Breast epithelium (tissue), 4 donors: ENCODE measurements around the gene FAM161B. TPM values are rescaled to one million over a fixed set of nuclear protein-coding genes. Genes with fewer than 3 reads are reported as not detected.
A peak's percentile ranks its signal among the peaks of the same experiment; 100 is the strongest.

ENCODE experiments used
- DNase-seq, 2 donors: peaks; one replicate each; pipeline ENCODE4 v3.0.0-alpha.2; 2019; ENCODE audit warnings: low spot score in 2 of 2
- H3K27ac ChIP-seq, 2 donors: fragments of 200-600 bp; sonication (generic) in 1 of 2; one replicate each; pipeline ENCODE4 v1.5.1; 2016 to 2019; ENCODE audit warnings: mild to moderate bottlenecking in 1 of 2
- H3K27me3 ChIP-seq, 2 donors: fragments of 200-600 bp; sonication (generic) in 1 of 2; one replicate each; pipeline versions ENCODE4 v1.5.1 to v1.6.0; 2017 to 2019; ENCODE audit warnings: control low read depth in 1 of 2, mild to moderate bottlenecking in 1 of 2
- H3K36me3 ChIP-seq: fragments of 200-600 bp; one replicate; pipeline ENCODE4 v1.5.1; 2019
- H3K4me1 ChIP-seq, 2 donors: fragments of 200-600 bp; sonication (generic); one replicate each; pipeline ENCODE4 v1.5.1; 2016 to 2019; ENCODE audit warnings: control low read depth in 1 of 2
- H3K4me3 ChIP-seq, 3 donors: fragments of 200-600 bp; sonication (generic); 1 replicate in 2 of 3; 2 replicates in 1 of 3; pipeline ENCODE4 v1.5.1; 2016 to 2019; ENCODE audit warnings: mild to moderate bottlenecking in 3 of 3, moderate library complexity in 2 of 3
- H3K9me3 ChIP-seq, 2 donors: fragments of 200-600 bp; sonication (generic) in 1 of 2; one replicate each; pipeline ENCODE4 v1.5.1; 2016 to 2019; ENCODE audit warnings: control low read depth in 1 of 2
- POLR2A ChIP-seq: fragments of 450-650 bp; IDR thresholded peaks from one replicate; pipeline ENCODE4 v1.6.1; 2016; ENCODE audit warnings: antibody characterized with exemption, mild to moderate bottlenecking, moderate library complexity
- POLR2AphosphoS5 ChIP-seq, 3 donors: sonication (generic); formaldehyde crosslinking; IDR thresholded peaks; one replicate each; pipeline ENCODE4 v1.6.1; 2017; ENCODE audit warnings: antibody characterized with exemption in 3 of 3
- intact Hi-C: fragments of 100-400 bp; cut with DNase I; formaldehyde crosslinking; loops from one replicate; pipeline ENCODE4 v1.15.1; 2023; ENCODE audit warnings: low total_unique reads
- total RNA-seq, 3 donors: library from RNA; depleted of rRNA; stranded (reverse); fragments of >200 nt; gene quantifications; one replicate each; pipeline ENCODE4 v1.1.0, GENCODE V29; 2016
- TF ChIP-seq, protein P1 (sequence below), 3 donors: fragments of 450-650 bp; IDR thresholded peaks; one replicate each; pipeline ENCODE4 v1.5.1; 2016 to 2017; ENCODE audit warnings: antibody characterized with exemption in 3 of 3, mild to moderate bottlenecking in 3 of 3, moderate library complexity in 3 of 3

FAM161B gene
- total RNA-seq, 3 donors from 2014 or later = 4.5 to 12.3 (median 11.1) TPM

GRCh38 chr14:73944432-73945158 lies 5.3 kb downstream of the FAM161B start:
- no peak overlapping the region for H3K4me3 ChIP-seq
- no peaks in the 10 kb centered on the region for H3K36me3 ChIP-seq
- intact Hi-C loops = no loop called here
- H3K9me3 ChIP-seq = no peaks in the 10 kb centered on the region
- H3K27ac ChIP-seq = peak overlapping the region in 1 of 2 donors; percentile 17
- no peaks in the 10 kb centered on the region for H3K4me1 ChIP-seq
- H3K27me3 ChIP-seq = no peaks in the 10 kb centered on the region
- TF ChIP-seq, protein P1, sequence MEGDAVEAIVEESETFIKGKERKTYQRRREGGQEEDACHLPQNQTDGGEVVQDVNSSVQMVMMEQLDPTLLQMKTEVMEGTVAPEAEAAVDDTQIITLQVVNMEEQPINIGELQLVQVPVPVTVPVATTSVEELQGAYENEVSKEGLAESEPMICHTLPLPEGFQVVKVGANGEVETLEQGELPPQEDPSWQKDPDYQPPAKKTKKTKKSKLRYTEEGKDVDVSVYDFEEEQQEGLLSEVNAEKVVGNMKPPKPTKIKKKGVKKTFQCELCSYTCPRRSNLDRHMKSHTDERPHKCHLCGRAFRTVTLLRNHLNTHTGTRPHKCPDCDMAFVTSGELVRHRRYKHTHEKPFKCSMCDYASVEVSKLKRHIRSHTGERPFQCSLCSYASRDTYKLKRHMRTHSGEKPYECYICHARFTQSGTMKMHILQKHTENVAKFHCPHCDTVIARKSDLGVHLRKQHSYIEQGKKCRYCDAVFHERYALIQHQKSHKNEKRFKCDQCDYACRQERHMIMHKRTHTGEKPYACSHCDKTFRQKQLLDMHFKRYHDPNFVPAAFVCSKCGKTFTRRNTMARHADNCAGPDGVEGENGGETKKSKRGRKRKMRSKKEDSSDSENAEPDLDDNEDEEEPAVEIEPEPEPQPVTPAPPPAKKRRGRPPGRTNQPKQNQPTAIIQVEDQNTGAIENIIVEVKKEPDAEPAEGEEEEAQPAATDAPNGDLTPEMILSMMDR (IDR thresholded peaks at IDR 0.05) = no peak
- TF ChIP-seq POLR2A (no peak), POLR2AphosphoS5 (IDR thresholded peaks at IDR 0.05) (no peak)
- no peak for DNase-seq

DNA sequence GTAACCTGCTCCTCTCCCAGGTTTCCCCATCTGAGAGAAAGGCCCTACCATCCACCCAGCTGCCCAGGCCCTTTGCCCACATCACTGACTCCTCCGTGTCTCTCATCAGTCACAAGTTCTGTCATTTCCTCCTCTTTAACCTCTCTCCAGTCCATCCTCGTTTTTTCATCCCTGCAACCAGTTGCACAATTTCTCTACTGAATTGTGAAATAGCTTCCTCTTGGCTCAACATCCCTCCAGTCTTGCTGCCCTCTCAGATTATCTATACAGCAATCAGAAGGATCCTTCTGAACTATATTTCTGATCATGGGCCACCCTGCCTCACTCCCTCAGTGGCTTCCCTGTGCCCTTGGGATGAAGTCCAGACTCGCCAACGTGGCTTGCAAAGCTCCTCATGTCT lies 6.8 kb downstream of the FAM161B start:
- peak in 1 of 2 donors; percentile 30 for DNase-seq
- H3K4me1 ChIP-seq = no peaks in the 10 kb centered on the region
- H3K27ac ChIP-seq = peak overlapping the region in 1 of 2 donors; percentile 59

GRCh38 chr14:73942180-73942579 lies 7.7 kb downstream of the FAM161B start:
- TF ChIP-seq POLR2AphosphoS5 (IDR thresholded peaks at IDR 0.05) = no peak
- TF ChIP-seq, protein P1 (IDR thresholded peaks at IDR 0.05) = no peak
- no peak for TF ChIP-seq POLR2A
- no peak for DNase-seq
- Histone ChIP-seq H3K4me1 (no peaks in the 10 kb centered on the region), H3K27me3 (no peaks in the 10 kb centered on the region), H3K9me3 (no peaks in the 10 kb centered on the region), H3K4me3 (no peak overlapping the region), H3K27ac (peak overlapping the region in 1 of 2 donors; percentile 59), H3K36me3 (no peaks in the 10 kb centered on the region)
- intact Hi-C loops = no loop called here

More for the DNA sequence above, 6.8 kb downstream of the FAM161B start:
- no peaks in the 10 kb centered on the region for H3K27me3 ChIP-seq
- no peaks in the 10 kb centered on the region for H3K9me3 ChIP-seq
- TF ChIP-seq POLR2A (no peak), POLR2AphosphoS5 (IDR thresholded peaks at IDR 0.05) (peak in 2 of 3 donors; percentile 39 to 58)
- TF ChIP-seq, protein P1 (IDR thresholded peaks at IDR 0.05) = no peak
- H3K4me3 ChIP-seq = no peak overlapping the region
- H3K36me3 ChIP-seq = no peaks in the 10 kb centered on the region
- intact Hi-C loops = no loop called here

DNA sequence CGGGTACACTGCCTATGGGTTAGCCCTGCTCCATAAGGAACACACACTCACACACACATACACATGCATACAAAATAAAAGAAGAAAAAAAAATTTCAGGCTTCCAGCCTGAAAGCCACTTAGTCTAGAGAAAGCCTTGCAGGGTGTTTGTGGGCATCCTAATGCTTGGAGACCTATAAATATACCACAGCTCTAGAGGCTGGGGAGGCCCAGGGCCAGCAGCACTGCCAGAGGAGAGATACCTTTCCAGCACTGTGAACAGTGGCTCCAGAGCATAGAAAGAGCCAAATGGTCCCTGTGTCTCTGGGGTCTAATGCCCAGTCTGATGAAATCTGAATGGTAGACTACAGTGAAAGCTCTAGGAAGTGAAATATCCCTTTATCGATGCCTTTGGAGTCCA lies 12.9 kb downstream of the FAM161B start:
- H3K27ac ChIP-seq = no peak overlapping the region
- H3K36me3 ChIP-seq = no peaks in the 10 kb centered on the region
- no peak for DNase-seq
- H3K9me3 ChIP-seq = no peaks in the 10 kb centered on the region
- intact Hi-C loops = no loop called here
- H3K27me3 ChIP-seq = no peaks in the 10 kb centered on the region
- H3K4me1 ChIP-seq = no peaks in the 10 kb centered on the region
- no peak overlapping the region for H3K4me3 ChIP-seq
- TF ChIP-seq POLR2A (no peak), POLR2AphosphoS5 (IDR thresholded peaks at IDR 0.05) (no peak)
- TF ChIP-seq, protein P1 (IDR thresholded peaks at IDR 0.05) = no peak

GRCh38 chr14:73936548-73936947 lies 13.3 kb downstream of the FAM161B start:
- Histone ChIP-seq H3K27ac (no peak overlapping the region), H3K4me3 (no peak overlapping the region), H3K27me3 (no peaks in the 10 kb centered on the region), H3K4me1 (no peaks in the 10 kb centered on the region), H3K9me3 (no peaks in the 10 kb centered on the region), H3K36me3 (no peaks in the 10 kb centered on the region)
- TF ChIP-seq POLR2A = no peak
- TF ChIP-seq POLR2AphosphoS5 (IDR thresholded peaks at IDR 0.05) = no peak
- TF ChIP-seq, protein P1 (IDR thresholded peaks at IDR 0.05) = no peak
- DNase-seq = no peak
- intact Hi-C loops = no loop called here
